Adipose tissue (tissue), 3 donors: ENCODE measurements around the gene SPEN. TPM values are rescaled to one million over a fixed set of nuclear protein-coding genes. Genes with fewer than 3 reads are reported as not detected.
"Not testable (repeated sequence)": the region's sequence is repeated elsewhere in the genome, so short reads cannot be mapped to it uniquely, and the experiment has no call there.

ENCODE experiments used
- H3K27ac ChIP-seq: one replicate; pipeline ENCODE4 v1.5.1; 2013; ENCODE audit warnings: low read depth, low read length
- WGBS, 3 donors: extraction: QIAGEN DNeasy Blood & Tissue Kit; methylation state at CpG; one replicate each; pipeline ENCODE4 v1.1.7; 2013; 5-methylcytosine and 5-hydroxymethylcytosine counted together
- polyA plus RNA-seq, 3 donors: library from polyadenylated mRNA; stranded (reverse); fragments of 200-250 nt; gene quantifications; one replicate each; pipeline ENCODE4 v1.2.3, GENCODE V29; 2013
- donor health status: healthy with polysubstance abuse.
- donor health status: Bipolar disorder and iron deficiency.
- donor health status: healthy.

Gene SPEN
- polyA plus RNA-seq, 3 donors, result 15.7 to 28.8 (median 20.2) TPM

DNA sequence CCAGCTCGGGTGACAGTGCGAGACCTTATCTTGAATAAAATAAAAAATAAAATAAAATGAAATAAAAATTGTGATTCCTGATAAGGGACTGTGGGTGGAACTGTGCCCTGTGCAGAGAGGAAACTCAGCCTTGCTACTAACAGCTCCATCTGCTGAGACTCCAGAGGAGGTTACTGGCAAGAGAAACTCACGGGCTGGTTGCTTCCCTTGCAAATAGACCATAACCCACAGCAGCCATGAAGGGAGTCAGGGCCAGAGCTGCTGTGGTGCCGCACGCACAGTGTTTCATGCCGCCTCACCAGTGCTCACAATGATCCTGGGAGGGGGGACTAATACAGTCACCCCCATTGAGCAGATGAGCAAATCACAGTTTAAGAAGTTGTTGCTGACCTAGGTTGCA lies 114.7 kb downstream of the SPEN start:
- 90 to 95% (median 92%) methylated on average over 6 of the region's 6 CpGs for WGBS, 3 donors
- H3K27ac ChIP-seq, result no peak overlapping the region

GRCh38 chr1:15962671-15963362 lies 115.3 kb downstream of the SPEN start:
- WGBS, 3 donors, result 82 to 94% (median 93%) methylated on average over 8 of the region's 8 CpGs
- H3K27ac ChIP-seq, result no peak overlapping the region

- H3K27ac ChIP-seq, result no peak overlapping the region
Observed at GRCh38 chr1:15963363-15963967, 116.0 kb downstream of the SPEN start.

GRCh38 chr1:15963968-15964648 lies 116.6 kb downstream of the SPEN start:
- 67 to 89% (median 69%) methylated on average over 10 of the region's 10 CpGs for WGBS, 3 donors
- H3K27ac ChIP-seq, result no peak overlapping the region

DNA sequence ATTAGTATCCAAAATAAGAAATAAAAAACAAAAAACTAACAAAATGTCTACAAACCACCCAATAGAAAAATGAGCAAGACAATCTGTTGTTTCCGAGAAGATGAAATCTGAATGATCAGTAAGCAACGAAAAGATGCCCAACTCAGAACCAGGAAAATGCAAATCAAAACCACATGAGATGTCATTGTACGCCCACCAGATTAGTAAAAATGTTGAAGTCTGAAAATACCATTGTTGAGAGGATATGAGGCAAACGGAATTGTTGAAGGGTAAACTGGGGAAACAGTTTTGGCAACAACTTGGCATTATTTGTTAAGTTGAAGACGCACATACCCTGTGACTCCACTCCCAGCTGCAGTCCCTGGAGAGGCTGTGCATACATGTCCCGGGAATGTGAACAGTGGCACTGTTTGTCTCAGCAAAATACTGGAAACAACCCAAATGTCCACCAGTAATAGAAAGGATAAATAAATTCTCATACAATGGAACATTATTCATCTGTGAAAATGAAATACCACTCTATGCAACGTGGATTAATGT lies 117.8 kb downstream of the SPEN start:
- 38 to 51% (median 50%) methylated on average over 7 of the region's 7 CpGs for WGBS, 3 donors
- no peak overlapping the region for H3K27ac ChIP-seq

GRCh38 chr1:15966081-15966955 lies 118.8 kb downstream of the SPEN start:
- H3K27ac ChIP-seq, result no peak overlapping the region
- 46 to 64% (median 47%) methylated on average over 18 of the region's 18 CpGs for WGBS, 3 donors

- 96 to 97% (median 96%) methylated on average over 6 of the region's 6 CpGs for WGBS, 3 donors
- H3K27ac ChIP-seq, result no peak overlapping the region
Observed at GRCh38 chr1:15966956-15967344, 119.4 kb downstream of the SPEN start.

- WGBS, 3 donors, result 83 to 88% (median 85%) methylated on average over 5 of the region's 5 CpGs
- H3K27ac ChIP-seq, result no peak overlapping the region
Observed at GRCh38 chr1:15968172-15968571, 120.7 kb downstream of the SPEN start.

GRCh38 chr1:15969321-15969880 lies 121.9 kb downstream of the SPEN start:
- 97 to 99% (median 98%) methylated on average over 12 to 13 of the region's 13 CpGs for WGBS, 3 donors
- no peak overlapping the region for H3K27ac ChIP-seq

DNA sequence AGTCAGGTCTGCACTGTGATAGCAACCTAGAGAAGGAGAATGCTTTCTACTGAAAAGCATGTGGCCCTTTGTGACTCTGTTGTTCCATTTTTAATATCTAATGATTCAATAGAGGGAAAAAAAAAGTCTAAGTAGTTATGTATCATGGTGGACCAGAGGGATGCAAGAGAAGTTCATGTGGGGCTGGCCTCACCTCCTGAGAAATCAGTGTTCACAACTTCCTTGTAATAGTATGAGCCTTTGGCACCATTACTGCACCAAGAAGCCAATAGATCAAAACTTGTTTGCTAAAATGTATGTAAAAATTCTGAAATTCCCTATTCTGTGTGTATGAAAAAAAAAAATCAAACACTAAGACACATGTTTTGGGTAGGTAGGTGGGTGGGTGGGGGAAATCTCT lies 123.4 kb downstream of the SPEN start:
- no peak overlapping the region for H3K27ac ChIP-seq

DNA sequence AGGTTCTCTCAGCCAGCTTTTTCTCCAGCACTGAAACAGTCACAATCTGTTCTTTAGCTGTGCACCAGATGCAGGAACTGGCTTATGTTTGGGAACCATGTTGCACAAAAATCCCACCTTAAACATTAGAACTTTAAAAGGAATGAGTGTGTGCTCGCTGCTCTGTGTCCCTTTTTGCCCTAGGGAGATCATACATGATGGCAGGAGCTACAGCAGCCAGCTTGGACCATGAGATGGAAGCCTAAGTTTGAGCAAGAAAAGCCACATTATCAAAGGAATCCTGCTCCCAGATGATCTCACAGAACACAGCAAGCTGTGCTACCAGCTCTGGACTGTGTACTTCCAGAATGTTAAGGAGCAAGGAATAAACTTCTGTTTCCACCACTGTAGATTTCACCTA lies 124.9 kb downstream of the SPEN start:
- 91 to 100% (median 93%) methylated on average over 1 of the region's 1 CpG for WGBS, 3 donors
- no peak overlapping the region for H3K27ac ChIP-seq

DNA sequence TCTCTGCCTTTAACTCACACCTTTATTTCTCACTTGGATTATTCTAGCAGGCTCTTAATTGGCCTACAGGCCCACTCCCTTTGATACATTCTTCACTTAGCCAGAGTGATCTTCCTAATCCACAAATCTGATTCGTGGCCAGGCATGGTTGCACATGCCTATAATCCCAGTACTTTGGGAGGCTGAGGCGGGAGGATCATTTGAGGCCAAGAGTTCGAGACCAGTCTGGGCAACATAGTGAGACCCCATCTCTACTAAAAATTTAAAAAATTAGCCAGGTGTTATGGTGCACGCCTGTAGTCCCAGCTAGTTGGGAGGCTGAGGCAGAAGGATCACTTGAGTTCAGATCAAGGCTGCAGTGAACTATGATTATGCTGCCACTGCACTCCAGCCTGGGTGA lies 126.3 kb downstream of the SPEN start:
- no peak overlapping the region for H3K27ac ChIP-seq
- 90 to 95% (median 94%) methylated on average over 4 of the region's 4 CpGs for WGBS, 3 donors

DNA sequence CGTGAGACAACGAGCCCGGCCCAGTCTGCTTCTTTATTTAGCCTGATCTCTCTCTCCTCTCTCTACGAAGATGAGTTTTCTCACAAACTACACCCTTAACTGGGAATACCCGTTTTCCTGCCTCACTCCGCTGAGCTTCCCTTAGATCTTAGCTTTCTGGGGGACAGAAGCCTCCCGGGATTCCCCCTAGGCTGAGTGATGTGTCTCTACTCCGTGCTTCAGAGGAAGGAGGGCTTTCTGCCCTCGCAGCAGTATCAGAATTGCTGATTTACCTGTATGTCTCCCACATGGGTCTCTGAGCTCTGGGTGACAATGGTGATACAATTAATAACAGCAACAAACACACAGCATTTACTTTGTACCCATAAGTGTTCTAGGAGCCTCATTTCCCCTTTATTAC lies 127.3 kb downstream of the SPEN start:
- WGBS, 3 donors, result 49 to 61% (median 55%) methylated on average over 9 of the region's 9 CpGs
- no peak overlapping the region for H3K27ac ChIP-seq

GRCh38 chr1:15975358-15975804 lies 127.9 kb downstream of the SPEN start:
- 0 to 1% (median 1%) methylated on average over 33 to 47 of the region's 47 CpGs for WGBS, 3 donors
- no peak overlapping the region for H3K27ac ChIP-seq

- WGBS, 3 donors, result 7 to 8% (median 8%) methylated on average over 47 of the region's 47 CpGs
- H3K27ac ChIP-seq, result no peak within 1 kb of the TSS
Observed at GRCh38 chr1:15975805-15976680, 128.5 kb downstream of the SPEN start, which contains the start of gene ZBTB17. ZBTB17 (minus strand) TSS chr1:15976101; CDS start chr1:15948495, 27,606 bp downstream.

DNA sequence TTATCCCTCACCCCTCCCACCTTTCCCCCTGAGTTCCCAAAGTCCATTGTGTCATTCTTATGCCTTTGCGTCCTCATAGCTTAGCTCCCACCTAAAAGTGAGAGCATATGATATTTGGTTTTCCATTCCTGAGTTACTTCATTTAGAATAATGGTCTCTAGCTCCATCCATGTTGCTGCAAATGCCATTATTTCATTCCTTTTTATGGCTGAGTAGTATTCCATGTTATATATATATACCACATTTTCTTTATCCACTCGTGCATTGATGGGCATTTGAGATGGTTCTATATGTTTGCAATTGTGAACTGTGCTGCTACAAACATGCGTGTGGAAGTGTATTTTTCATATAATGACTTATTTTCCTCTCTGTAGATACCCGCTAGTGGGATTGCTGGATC lies 130.4 kb downstream of the SPEN start:
- not testable (repeated sequence) for H3K27ac ChIP-seq
- 90 to 96% (median 94%) methylated on average over 4 of the region's 4 CpGs for WGBS, 3 donors

- WGBS, 3 donors, result 84 to 86% (median 84%) methylated on average over 3 of the region's 3 CpGs
- no peak overlapping the region for H3K27ac ChIP-seq
Observed at GRCh38 chr1:15981679-15982078, 134.2 kb downstream of the SPEN start.
